Skin of body (tissue), 2 donors: ENCODE results near the gene TSPO2. TPM values are rescaled to one million over a fixed set of nuclear protein-coding genes. Genes with fewer than 3 reads are reported as not detected.

Source experiments
- DNase-seq: peaks from one replicate; lab custom pipeline; 2025; lab: John Stamatoyannopoulos, UW
- total RNA-seq: library from RNA; depleted of rRNA; stranded (reverse); fragments of >200 nt; gene quantifications from one replicate; pipeline ENCODE4 v1.2.3, GENCODE V29; 2014

Gene TSPO2
- total RNA-seq, 1 donor from 2014 or later, result 0.79 TPM

DNA sequence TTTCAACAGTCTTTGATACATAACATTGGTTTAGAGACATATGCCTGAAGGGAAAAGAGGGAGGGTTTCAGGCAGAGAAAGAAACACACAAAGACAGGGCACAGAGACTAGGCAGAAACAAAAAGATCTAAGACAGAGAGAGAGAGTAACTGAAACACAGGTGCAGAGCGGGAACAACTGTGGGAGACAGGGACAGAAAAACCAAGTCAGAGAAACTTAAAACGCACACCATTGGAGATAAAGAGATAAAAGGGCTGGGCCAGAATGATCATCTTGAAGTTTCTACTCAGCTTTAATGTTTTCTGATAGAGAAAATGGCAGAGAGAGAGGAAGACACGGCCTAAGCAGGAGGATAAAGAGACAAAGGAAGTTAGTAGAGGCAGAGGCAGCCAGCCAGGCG, 15.0 kb upstream of the TSPO2 start:
- no peak for DNase-seq

- peak; percentile 73 for DNase-seq
Observed at GRCh38 chr6:41027799-41028560, 14.3 kb upstream of the TSPO2 start.

DNA sequence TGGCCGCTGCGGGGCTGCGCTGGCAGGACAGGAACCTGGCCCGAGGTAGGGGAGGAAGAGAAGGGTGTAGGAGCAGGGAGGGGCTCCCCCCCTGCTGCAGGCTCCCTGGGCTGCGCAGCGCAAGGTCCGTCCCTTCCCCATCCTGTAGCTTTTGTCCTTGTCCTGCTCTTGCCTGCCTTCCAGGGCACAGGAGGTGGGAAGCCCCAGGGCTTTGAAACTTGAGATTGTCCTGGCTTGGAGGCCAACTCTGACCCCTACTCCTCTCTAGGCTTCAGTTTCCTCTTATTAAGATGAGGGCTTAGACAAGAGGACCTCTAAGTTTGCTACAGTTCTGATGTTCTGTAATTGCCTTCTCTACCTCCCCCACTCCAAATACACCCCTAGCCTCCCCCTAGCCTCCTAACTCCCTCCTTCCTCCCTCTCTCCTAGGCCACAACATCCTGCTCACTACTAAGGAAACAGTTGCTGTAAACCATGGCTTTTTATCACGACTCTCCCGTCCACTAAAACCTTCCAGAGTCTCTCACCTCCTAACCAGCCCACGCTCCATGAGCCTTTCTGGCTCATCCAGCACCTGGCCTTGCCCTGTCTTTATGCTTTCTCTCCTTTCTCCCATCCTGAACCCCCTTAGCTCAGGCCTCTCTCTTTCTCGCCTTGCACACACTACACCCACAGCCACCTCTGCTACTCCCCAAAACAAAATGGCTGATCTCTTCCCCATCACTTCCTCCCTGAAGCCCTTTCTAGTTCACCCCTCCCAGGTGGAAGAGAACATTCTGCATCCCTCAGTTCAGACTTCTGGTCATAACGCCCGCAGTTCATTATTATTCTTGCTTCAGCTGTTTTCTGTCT, 13.5 kb upstream of the TSPO2 start:
- DNase-seq, result no peak

GRCh38 chr6:41032830-41033229, 9.4 kb upstream of the TSPO2 start:
- no peak for DNase-seq

- no peak for DNase-seq
Observed at GRCh38 chr6:41033776-41034175, 8.5 kb upstream of the TSPO2 start.

- DNase-seq, result no peak
Observed at GRCh38 chr6:41036186-41036585, 6.1 kb upstream of the TSPO2 start.

- DNase-seq, result no peak
Observed at GRCh38 chr6:41036601-41037000, 5.7 kb upstream of the TSPO2 start.

DNA sequence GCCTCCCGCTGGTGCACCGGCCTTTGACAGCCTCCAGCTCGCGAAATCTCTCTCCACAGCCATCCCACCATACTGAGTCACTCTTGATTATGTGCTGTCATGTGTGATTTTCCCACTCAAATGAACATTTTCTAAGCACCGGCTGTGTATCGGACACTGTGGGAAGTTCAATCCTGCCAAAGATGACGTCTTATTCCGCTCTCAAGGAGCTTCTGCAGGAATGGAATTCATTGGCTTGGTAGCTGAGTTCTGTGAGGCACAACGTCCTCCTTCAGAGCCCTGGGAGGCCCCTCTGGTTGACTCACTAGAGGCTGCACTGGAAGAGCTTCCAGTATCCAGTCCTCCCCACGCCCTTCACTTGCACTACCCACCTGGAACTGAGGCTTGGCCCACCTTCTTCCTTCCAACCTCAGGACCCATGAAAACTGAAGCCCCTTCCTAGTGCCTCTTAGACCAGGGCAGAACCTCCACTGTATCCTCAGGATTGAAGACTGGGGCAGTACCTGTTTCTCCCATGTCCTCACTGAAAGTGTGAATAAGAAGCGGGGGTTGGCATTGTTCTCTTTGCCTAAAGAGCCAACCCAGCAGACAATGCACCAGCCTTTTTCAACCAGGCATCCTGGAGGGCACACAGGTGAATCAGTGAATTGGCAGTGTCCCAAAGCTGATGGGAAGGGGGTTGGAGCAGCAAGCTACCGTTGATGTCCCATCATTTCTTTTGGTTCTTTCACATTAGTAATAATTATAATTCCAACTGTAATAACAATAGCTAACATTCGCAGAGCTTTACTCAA, 5.0 kb upstream of the TSPO2 start:
- no peak for DNase-seq

DNA sequence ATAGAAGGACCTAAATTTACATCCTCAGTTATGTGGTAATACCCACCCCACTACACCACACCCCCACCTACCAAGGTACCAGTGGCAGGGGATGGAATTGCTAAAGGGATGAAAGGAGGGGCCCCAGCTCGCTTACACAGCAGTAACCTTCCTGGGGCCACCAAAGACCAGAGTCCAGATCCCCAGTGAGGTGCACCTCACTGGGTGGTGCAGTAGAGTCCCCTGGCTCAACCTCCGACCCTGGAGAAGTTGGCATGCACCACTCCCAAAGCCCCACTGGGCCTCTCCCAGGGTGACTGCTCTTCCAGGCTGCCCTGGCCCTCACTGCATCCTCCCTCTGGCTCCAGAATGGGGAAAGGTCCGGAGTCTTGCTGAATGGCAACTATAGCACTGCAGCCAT, 4.1 kb upstream of the TSPO2 start:
- no peak for DNase-seq

- DNase-seq, result no peak
Observed at GRCh38 chr6:41039060-41039998, 2.9 kb upstream of the TSPO2 start, which contains the start of gene UNC5CL. Gene UNC5CL, minus strand, starts transcription at chr6:41039221. Its CDS starts 4,147 bp downstream, at chr6:41035074.

GRCh38 chr6:41040101-41040939, 1.9 kb upstream of the TSPO2 start:
- DNase-seq, result no peak

GRCh38 chr6:41040940-41041536, 1.2 kb upstream of the TSPO2 start:
- no peak for DNase-seq

DNA sequence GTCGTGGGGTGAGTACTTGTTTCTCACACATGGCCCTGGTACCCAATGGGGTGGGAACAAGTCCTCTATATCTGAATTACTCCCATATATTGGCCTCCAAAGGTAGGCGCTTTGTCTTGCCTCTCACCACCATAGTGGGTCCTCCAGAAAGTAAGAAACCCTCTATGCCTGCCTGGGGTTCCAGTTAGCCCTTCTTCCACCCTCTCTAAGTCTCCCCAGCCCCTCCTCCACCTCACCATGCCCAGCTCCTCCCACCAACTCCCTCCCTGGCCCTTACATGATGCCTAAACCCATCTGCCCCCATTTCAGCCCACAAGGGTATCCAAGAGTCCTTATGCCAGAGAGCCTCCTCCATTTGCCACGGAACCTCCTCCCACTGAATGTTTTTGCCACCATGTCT, 884 bp downstream of the TSPO2 start:
- no peak for DNase-seq

DNA sequence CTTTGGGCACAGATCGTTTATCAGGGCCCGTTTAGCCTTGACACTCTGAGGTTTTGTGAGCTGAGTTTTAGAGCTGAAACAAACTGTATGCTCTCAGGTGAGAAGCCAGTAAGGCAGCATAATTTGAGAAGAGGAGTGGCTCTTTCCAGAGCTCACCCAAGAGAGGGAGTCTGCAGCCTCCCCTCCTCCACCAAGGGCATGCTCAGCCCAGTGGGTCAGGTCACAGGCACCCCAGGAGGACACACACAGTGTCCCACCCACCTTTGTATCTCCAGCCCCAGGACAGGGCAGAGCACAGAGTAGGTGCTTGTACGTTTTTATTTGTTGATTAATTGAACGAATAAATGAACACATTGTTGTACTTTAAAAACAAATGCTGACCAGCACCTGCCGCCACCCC, 3.4 kb downstream of the TSPO2 start:
- no peak for DNase-seq

DNA sequence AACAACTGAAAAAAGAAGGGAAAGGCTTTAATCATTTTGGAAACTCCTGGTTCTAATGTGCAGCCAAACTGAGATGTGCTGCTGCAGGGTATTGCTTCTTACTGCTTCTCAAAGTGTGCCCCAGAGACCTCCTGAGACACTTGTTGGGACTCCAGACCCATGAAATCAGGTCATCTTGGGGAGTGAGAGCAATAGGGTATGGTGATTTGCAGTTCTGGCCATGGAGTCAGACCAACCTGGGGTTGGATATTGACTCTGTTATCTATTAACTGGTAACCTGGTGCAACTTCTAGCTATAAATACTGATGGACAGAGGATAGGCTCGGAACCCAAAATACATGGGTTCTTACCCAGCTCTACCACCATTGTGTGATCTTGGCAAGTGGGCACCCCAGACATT, 3.8 kb downstream of the TSPO2 start:
- DNase-seq, result no peak

- DNase-seq, result no peak
Observed at GRCh38 chr6:41047306-41047705, 5.0 kb downstream of the TSPO2 start.

DNA sequence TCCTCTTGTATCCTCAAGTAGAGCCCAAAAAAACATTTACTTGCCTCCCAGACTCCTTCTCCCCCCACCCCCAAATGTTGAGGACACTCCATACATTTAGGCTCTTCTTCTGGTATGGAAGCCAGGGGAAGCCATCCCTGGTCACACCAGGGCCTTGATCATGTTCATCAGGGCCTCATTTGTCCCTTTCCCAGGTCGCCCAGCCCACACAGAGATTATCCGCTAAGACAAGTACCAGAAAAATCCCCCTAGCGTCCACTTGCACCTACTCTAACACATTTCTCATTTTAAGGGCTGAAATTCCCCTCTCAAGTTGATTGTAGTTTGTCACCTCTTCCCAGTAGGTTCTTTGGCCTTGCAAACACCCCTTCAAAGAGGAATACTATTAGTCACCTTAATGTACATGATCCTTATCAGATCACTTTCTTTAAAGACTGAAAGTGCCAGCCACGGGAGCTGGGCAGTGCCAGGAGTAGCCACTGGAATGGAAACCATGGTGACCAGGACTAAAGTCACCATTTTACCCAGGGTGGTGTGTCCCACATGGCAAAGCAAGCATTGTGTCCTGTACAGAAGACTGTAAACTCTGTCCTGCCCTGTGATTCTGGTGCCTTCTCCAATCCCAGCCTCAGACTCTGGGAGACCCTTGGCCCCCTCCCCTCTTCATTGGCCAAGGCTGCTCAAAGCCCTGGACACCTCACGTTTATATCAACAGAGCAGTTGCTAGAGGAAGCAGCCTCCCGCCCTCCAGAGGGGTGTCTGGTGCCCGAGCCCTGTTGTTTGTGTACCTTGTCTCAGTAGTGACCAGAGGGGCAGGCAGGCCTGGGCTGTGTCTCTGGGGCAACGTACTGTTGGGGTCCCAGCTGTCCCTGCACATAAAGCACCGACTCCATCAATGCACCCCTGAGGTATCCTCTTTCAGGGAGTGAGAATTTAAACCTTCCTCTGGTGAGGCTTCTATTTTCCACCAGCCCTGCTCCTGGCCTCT, 5.8 kb downstream of the TSPO2 start:
- no peak for DNase-seq

DNA sequence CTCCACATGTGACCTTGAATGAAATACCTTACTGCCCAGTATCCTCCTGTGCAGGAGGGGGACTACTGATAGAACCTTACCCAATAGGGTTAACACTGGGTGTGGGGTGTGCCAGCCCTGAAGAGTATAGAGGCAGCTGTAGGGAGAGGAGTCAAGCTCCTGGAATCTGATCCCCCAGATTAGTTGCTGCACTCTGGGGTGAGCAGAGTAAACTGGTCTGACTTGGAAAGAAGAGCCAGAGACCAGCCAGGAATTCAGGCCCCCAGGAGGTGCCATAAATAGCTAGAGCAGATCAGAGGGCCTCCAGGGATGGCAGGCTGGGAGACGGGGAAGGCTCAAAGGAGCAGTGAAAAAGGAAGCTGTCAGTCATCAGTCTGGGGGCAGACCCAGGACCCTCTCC, 7.3 kb downstream of the TSPO2 start:
- no peak for DNase-seq
